Superior temporal gyrus (tissue), 1 donor: ENCODE results near the gene SOWAHA.

Experiments
- DNase-seq: peaks from one replicate; pipeline ENCODE4 v3.0.0-alpha.2; 2016; ENCODE audit errors: extremely low spot score

SOWAHA gene

GRCh38 chr5:132812781-132813598 lies at the start of gene SOWAHA:
TSS of gene SOWAHA (plus strand) at chr5:132813302. CDS start at chr5:132813622, 320 bp downstream.
- peak; percentile 77 for DNase-seq

GRCh38 chr5:132764051-132764450 lies 49.1 kb upstream of the SOWAHA start:
- no peak for DNase-seq

GRCh38 chr5:132764671-132765238 lies 48.3 kb upstream of the SOWAHA start:
- no peak for DNase-seq

- DNase-seq: no peak
Measured at GRCh38 chr5:132765311-132766019, 47.6 kb upstream of the SOWAHA start.

- DNase-seq: no peak
Measured at GRCh38 chr5:132766020-132766805, 46.9 kb upstream of the SOWAHA start.

GRCh38 chr5:132766806-132767055 lies 46.4 kb upstream of the SOWAHA start:
- DNase-seq: no peak

- no peak for DNase-seq
Measured at GRCh38 chr5:132767150-132767549, 46.0 kb upstream of the SOWAHA start.

GRCh38 chr5:132768485-132768868 lies 44.6 kb upstream of the SOWAHA start:
- no peak for DNase-seq

- DNase-seq: no peak
Measured at GRCh38 chr5:132770476-132771159, 42.5 kb upstream of the SOWAHA start.

GRCh38 chr5:132771503-132771998 lies 41.6 kb upstream of the SOWAHA start:
- no peak for DNase-seq

GRCh38 chr5:132772291-132773070 lies 40.6 kb upstream of the SOWAHA start:
- DNase-seq: no peak

- DNase-seq: no peak
Measured at GRCh38 chr5:132773114-132773513, 40.0 kb upstream of the SOWAHA start.

- DNase-seq: peak; percentile 62
Measured at GRCh38 chr5:132773601-132774355, 39.3 kb upstream of the SOWAHA start.

- no peak for DNase-seq
Measured at GRCh38 chr5:132774406-132774805, 38.7 kb upstream of the SOWAHA start.

- no peak for DNase-seq
Measured at GRCh38 chr5:132774896-132775295, 38.2 kb upstream of the SOWAHA start.

- DNase-seq: no peak
Measured at GRCh38 chr5:132775476-132775961, 37.6 kb upstream of the SOWAHA start.

GRCh38 chr5:132776131-132776937 lies 36.8 kb upstream of the SOWAHA start:
- DNase-seq: no peak

- no peak for DNase-seq
Measured at GRCh38 chr5:132776938-132777208, 36.2 kb upstream of the SOWAHA start.
